ENCODE measurements around the gene C16orf54.
"Not testable (repeated sequence)": the region's sequence is repeated elsewhere in the genome, so short reads cannot be mapped to it uniquely, and the experiment has no call there.

Gene C16orf54

GRCh38 chr16:29790183-29790948 is 44.6 kb upstream of the C16orf54 start, which contains the start of gene KIF22:
KIF22 (plus strand) TSS chr16:29790751; CDS start chr16:29790760, 9 bp downstream.
- in situ Hi-C loops (cut with HindIII; ENCODE audit: low pct_ligation_motif_present, low sequenced_read_pairs), result no loop called here
- DNase-seq, result peak; percentile 98
- Histone ChIP-seq H3K4me3 (ENCODE audit: low read depth, low read length) (peak within 1 kb of the TSS; percentile 91), H3K27me3 (replicated peaks) (no peaks in the 10 kb centered on the region), H3K36me3 (replicated peaks) (no peaks in the 10 kb centered on the region), H3K27ac (peak within 1 kb of the TSS; percentile 58)
- peak; percentile 84 for TF ChIP-seq CTCF (IDR thresholded peaks at IDR 0.05; ENCODE audit: low read depth, low read length, missing control alignments)

GRCh38 chr16:29789775-29790182 is 44.0 kb upstream of the C16orf54 start:
- no peak for TF ChIP-seq CTCF (IDR thresholded peaks at IDR 0.05; ENCODE audit: low read depth, low read length, missing control alignments)
- H3K27me3 ChIP-seq (replicated peaks), result no peaks in the 10 kb centered on the region
- H3K27ac ChIP-seq, result peak overlapping the region; percentile 58
- peak overlapping the region; percentile 91 for H3K4me3 ChIP-seq (ENCODE audit: low read depth, low read length)
- in situ Hi-C loops (cut with HindIII; ENCODE audit: low pct_ligation_motif_present, low sequenced_read_pairs), result no loop called here
- H3K36me3 ChIP-seq (replicated peaks), result no peaks in the 10 kb centered on the region
- no peak for DNase-seq

DNA sequence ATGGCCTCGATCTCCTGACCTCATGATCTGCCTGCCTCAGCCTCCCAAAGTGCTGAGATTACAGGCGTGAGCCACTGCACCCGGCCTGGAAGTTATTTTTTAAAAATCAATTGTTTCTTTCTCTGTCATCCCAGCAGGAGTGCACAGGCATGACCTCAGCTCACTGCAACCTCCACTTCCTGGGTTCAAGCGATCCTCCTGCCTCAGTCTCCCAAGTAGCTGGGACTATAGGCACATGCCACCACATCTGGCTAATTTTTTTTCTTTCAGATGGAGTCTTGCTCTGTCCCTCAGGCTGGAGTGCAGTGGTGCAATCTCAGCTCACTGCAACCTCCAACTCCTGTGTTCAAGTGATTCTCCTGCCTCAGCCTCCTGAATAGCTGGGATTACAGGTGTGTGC is 41.4 kb upstream of the C16orf54 start:
- DNase-seq; in situ Hi-C loops (cut with HindIII; ENCODE audit: low pct_ligation_motif_present, low sequenced_read_pairs); H3K4me3 ChIP-seq (ENCODE audit: low read depth, low read length); H3K27ac ChIP-seq; H3K36me3 ChIP-seq (replicated peaks); H3K27me3 ChIP-seq (replicated peaks): not testable (repeated sequence)

GRCh38 chr16:29784901-29785500 is 39.2 kb upstream of the C16orf54 start:
- in situ Hi-C loops (cut with HindIII; ENCODE audit: low pct_ligation_motif_present, low sequenced_read_pairs), result no loop called here
- TF ChIP-seq CTCF (IDR thresholded peaks at IDR 0.05; ENCODE audit: low read depth, low read length, missing control alignments), result peak; percentile 94
- H3K27ac ChIP-seq, result no peak overlapping the region
- H3K27me3 ChIP-seq (replicated peaks), result no peaks in the 10 kb centered on the region
- peak; percentile 45 for DNase-seq
- H3K4me3 ChIP-seq (ENCODE audit: low read depth, low read length), result peak overlapping the region; percentile 43
- no peaks in the 10 kb centered on the region for H3K36me3 ChIP-seq (replicated peaks)

DNA sequence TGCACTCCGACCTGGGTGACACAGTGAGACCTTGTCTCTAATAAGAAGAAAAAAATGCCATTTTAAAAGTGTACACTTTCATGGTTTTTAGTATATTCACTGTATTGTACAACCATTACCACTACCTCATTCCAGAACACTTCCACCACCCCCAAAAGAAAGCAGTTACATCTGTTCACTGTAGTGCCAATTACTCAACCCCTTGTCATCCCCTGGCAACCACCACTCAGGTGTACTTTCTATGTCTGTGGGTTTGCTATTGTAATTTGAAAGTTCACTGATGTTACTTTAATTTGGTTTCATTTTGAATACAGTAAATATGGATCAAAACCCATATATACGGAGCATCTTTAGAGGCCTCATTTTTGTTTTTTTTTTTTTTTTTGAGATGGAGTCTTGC is 38.4 kb upstream of the C16orf54 start:
- no peak overlapping the region for H3K27ac ChIP-seq
- no peak for TF ChIP-seq CTCF (IDR thresholded peaks at IDR 0.05; ENCODE audit: low read depth, low read length, missing control alignments)
- in situ Hi-C loops (cut with HindIII; ENCODE audit: low pct_ligation_motif_present, low sequenced_read_pairs), result no loop called here
- H3K27me3 ChIP-seq (replicated peaks), result no peaks in the 10 kb centered on the region
- H3K4me3 ChIP-seq (ENCODE audit: low read depth, low read length), result no peak overlapping the region
- no peak for DNase-seq
- H3K36me3 ChIP-seq (replicated peaks), result no peaks in the 10 kb centered on the region

DNA sequence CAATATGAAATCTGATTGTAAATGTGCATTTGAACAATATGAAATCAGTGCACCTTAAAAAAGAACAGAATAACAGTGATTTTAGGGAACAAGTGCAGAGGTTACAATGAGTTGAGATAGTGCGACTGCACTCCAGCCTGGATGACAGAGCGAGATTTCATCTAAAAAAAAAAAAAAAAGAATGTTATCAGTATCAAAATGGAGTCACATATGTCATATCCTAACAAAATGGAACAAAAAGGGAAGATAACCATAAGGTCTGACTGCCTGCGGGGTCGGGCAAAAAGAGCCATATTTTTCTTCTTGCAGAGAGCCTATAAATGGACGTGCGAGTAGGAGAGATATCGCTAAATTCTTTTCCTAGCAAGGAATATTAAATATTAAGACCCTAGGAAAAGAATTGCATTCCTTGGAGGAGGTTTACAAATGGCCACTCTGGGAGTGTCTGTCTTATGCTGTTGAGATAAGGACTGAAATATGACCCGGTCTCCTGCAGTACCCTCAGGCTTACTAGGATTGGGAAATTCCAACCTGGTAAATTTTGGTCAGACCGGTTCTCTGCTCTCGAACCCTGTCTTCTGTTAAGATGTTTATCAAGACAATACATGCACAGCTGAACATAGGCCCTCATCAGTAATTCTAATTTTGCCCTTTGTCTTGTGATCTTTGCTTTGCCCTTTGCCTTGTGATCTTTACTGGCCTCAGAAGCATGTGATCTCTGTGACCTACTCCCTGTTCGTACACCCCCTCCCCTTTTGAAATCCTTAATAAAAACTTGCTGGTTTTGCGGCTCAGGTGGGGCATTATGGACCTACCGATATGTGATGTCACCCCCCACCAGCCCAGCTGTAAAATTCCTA is 37.5 kb upstream of the C16orf54 start:
- H3K36me3 ChIP-seq (replicated peaks); H3K27ac ChIP-seq; H3K4me3 ChIP-seq (ENCODE audit: low read depth, low read length); DNase-seq; in situ Hi-C loops (cut with HindIII; ENCODE audit: low pct_ligation_motif_present, low sequenced_read_pairs); H3K27me3 ChIP-seq (replicated peaks): not testable (repeated sequence)

Data from brain microvascular endothelial cell (primary cell).